HepG2 (cell line): Measurements from ENCODE around the gene FIBP. TPM values are rescaled to one million over a fixed set of nuclear protein-coding genes. Genes with fewer than 3 reads are reported as not detected.

Source experiments
- DMAP1 ChIP-seq: IDR thresholded peaks from 2 replicates; pipeline ENCODE4 v1.6.1; 2016
- DNMT1 ChIP-seq: sonication (generic); formaldehyde crosslinking; IDR thresholded peaks from 2 replicates; pipeline ENCODE4 v1.5.1; 2020; ENCODE audit warnings: mild to moderate bottlenecking, missing genetic modification reagents
- HNRNPL ChIP-seq: fragments of 200-400 bp; formaldehyde crosslinking; IDR thresholded peaks from 2 replicates; pipeline ENCODE4 v1.6.1; 2017; ENCODE audit warnings: mild to moderate bottlenecking, low read depth, low read length
- RFX3 ChIP-seq: IDR thresholded peaks from 2 replicates; pipeline ENCODE4 v1.6.1; 2016; ENCODE audit warnings: missing biosample characterization, missing genetic modification reagents
- RFXANK ChIP-seq: IDR thresholded peaks from 2 replicates; pipeline ENCODE4 v1.6.1; 2016
- ZNF280D ChIP-seq: sonication (generic); formaldehyde crosslinking; IDR thresholded peaks from 2 replicates; pipeline ENCODE4 v1.5.1; 2020; ENCODE audit warnings: mild to moderate bottlenecking, missing genetic modification reagents
- ZNF484 ChIP-seq: sonication (generic); formaldehyde crosslinking; IDR thresholded peaks from 2 replicates; pipeline ENCODE4 v1.5.1; 2020; ENCODE audit warnings: mild to moderate bottlenecking, low read depth, missing genetic modification reagents, borderline replicate concordance
- ZNF496 ChIP-seq: sonication (generic); formaldehyde crosslinking; IDR thresholded peaks from 2 replicates; pipeline ENCODE4 v1.8.1; 2023; ENCODE audit warnings: mild to moderate bottlenecking, moderate library complexity, missing genetic modification reagents; ENCODE audit not compliant: insufficient replicate concordance
- ZXDC ChIP-seq: sonication (generic); formaldehyde crosslinking; IDR thresholded peaks from 2 replicates; pipeline ENCODE4 v1.5.0; 2020; ENCODE audit warnings: mild to moderate bottlenecking, missing genetic modification reagents
- polyA plus RNA-seq, 8 experiments: library from polyadenylated mRNA; depleted of rRNA in 3 of 8; stranded (reverse) in 7 of 8; unstranded in 1 of 8; fragments of >200 nt; fragmentation: Illumina TruSeq in 4 of 8; extraction: Trizol in 4 of 8; gene quantifications; 2 replicates each; pipeline versions ENCODE4 v1.2.1 to v1.2.3, GENCODE V29; 2011 to 2016; ENCODE audit warnings: low read depth in 4 of 8, missing spikeins in 1 of 8, mixed read lengths in 1 of 8; ENCODE audit not compliant: insufficient read depth in 1 of 8
- total RNA-seq, 5 experiments: library from RNA; depleted of rRNA; stranded (reverse); fragments of >200 nt; fragmentation: Illumina TruSeq; extraction: Trizol; gene quantifications; 2 replicates each; pipeline ENCODE4 v1.2.3, GENCODE V29; 2016; ENCODE audit warnings: low read depth in 1 of 5
- TF ChIP-seq, protein P1 (sequence below): sonication (generic); formaldehyde crosslinking; IDR thresholded peaks from 2 replicates; pipeline ENCODE4 v1.9.0; 2021; ENCODE audit warnings: mild to moderate bottlenecking, missing genetic modification reagents
- TF ChIP-seq, protein P2 (sequence below): sonication (generic); formaldehyde crosslinking; IDR thresholded peaks from 2 replicates; pipeline ENCODE4 v1.8.1; 2022; ENCODE audit warnings: mild to moderate bottlenecking, missing genetic modification reagents
- TF ChIP-seq, protein P3 (sequence below): sonication (generic); formaldehyde crosslinking; IDR thresholded peaks from 2 replicates; pipeline ENCODE4 v1.8.1; 2023; ENCODE audit warnings: missing genetic modification reagents, inconsistent platforms, borderline replicate concordance

FIBP gene
- total and polyA plus RNA-seq, 2 of the 13 experiments (the other 11 are each of a cell fraction or from before 2014, with no cell fraction given) = 42.9 to 62.1 TPM

DNA sequence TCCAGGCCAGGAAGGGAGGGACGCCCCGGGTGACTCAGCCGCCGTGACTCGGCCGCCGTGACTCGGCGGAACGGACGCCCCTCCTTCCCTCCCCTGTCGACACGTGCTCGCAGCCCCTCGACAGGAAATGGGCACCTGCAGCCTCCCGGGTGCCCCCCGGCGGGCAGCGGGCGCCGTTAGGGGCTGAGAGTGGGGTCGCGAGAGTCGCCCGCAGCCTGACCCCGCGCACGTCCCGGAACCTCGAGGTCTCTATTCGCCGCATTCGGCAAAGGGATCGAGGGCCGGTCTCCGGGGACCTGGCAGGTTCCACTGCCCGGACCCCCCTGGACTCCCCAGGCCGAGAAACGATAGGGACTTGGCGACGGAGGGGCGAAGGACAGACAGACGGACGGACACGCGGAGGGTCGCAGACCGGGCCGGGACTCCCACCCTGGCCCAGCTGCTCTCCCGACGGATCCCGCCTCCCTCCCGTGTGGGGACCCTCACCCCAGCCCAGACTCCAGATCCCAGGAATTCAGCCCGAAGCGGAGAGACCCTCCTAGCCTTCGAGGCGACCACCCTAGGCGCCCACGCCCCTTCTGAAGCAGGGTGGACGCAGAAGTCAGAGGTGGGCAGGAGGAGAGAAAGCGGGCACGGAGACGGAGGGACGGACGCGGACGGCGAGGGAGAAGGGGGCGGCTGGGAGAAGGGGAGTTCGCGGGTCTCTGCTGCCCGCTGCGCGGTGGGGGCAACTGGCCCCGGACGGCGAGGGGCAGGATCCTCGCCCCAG lies 11.3 kb upstream of the FIBP start (continued):
- TF ChIP-seq ZNF280D (CRISPR knock-in tag) (no peak), DMAP1 (CRISPR knock-in tag) (peak; percentile 90), RFXANK (CRISPR knock-in tag) (no peak), ZNF496 (no peak), HNRNPL (peak; percentile 91), ZXDC (CRISPR knock-in tag) (no peak), RFX3 (CRISPR knock-in tag) (no peak), DNMT1 (CRISPR knock-in tag) (no peak), ZNF484 (CRISPR knock-in tag) (no peak)
- TF ChIP-seq, protein P1, sequence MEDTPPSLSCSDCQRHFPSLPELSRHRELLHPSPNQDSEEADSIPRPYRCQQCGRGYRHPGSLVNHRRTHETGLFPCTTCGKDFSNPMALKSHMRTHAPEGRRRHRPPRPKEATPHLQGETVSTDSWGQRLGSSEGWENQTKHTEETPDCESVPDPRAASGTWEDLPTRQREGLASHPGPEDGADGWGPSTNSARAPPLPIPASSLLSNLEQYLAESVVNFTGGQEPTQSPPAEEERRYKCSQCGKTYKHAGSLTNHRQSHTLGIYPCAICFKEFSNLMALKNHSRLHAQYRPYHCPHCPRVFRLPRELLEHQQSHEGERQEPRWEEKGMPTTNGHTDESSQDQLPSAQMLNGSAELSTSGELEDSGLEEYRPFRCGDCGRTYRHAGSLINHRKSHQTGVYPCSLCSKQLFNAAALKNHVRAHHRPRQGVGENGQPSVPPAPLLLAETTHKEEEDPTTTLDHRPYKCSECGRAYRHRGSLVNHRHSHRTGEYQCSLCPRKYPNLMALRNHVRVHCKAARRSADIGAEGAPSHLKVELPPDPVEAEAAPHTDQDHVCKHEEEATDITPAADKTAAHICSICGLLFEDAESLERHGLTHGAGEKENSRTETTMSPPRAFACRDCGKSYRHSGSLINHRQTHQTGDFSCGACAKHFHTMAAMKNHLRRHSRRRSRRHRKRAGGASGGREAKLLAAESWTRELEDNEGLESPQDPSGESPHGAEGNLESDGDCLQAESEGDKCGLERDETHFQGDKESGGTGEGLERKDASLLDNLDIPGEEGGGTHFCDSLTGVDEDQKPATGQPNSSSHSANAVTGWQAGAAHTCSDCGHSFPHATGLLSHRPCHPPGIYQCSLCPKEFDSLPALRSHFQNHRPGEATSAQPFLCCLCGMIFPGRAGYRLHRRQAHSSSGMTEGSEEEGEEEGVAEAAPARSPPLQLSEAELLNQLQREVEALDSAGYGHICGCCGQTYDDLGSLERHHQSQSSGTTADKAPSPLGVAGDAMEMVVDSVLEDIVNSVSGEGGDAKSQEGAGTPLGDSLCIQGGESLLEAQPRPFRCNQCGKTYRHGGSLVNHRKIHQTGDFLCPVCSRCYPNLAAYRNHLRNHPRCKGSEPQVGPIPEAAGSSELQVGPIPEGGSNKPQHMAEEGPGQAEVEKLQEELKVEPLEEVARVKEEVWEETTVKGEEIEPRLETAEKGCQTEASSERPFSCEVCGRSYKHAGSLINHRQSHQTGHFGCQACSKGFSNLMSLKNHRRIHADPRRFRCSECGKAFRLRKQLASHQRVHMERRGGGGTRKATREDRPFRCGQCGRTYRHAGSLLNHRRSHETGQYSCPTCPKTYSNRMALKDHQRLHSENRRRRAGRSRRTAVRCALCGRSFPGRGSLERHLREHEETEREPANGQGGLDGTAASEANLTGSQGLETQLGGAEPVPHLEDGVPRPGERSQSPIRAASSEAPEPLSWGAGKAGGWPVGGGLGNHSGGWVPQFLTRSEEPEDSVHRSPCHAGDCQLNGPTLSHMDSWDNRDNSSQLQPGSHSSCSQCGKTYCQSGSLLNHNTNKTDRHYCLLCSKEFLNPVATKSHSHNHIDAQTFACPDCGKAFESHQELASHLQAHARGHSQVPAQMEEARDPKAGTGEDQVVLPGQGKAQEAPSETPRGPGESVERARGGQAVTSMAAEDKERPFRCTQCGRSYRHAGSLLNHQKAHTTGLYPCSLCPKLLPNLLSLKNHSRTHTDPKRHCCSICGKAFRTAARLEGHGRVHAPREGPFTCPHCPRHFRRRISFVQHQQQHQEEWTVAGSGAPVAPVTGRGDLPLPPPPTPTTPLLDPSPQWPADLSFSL (CRISPR knock-in tag) = peak; percentile 61; the same call in 1 of the 2 replicates
- TF ChIP-seq, protein P2, sequence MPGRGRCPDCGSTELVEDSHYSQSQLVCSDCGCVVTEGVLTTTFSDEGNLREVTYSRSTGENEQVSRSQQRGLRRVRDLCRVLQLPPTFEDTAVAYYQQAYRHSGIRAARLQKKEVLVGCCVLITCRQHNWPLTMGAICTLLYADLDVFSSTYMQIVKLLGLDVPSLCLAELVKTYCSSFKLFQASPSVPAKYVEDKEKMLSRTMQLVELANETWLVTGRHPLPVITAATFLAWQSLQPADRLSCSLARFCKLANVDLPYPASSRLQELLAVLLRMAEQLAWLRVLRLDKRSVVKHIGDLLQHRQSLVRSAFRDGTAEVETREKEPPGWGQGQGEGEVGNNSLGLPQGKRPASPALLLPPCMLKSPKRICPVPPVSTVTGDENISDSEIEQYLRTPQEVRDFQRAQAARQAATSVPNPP (CRISPR knock-in tag) = 0 out of 2 replicates have a peak, but pooled peaks have one; percentile 41
- TF ChIP-seq, protein P3, sequence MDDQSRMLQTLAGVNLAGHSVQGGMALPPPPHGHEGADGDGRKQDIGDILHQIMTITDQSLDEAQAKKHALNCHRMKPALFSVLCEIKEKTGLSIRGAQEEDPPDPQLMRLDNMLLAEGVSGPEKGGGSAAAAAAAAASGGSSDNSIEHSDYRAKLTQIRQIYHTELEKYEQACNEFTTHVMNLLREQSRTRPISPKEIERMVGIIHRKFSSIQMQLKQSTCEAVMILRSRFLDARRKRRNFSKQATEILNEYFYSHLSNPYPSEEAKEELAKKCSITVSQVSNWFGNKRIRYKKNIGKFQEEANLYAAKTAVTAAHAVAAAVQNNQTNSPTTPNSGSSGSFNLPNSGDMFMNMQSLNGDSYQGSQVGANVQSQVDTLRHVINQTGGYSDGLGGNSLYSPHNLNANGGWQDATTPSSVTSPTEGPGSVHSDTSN (CRISPR knock-in tag) = no peak
